ENCODE results near the gene CAPN5. TPM values are rescaled to one million over a fixed set of nuclear protein-coding genes. Genes with fewer than 3 reads are reported as not detected.

CAPN5 gene
- total and polyA plus RNA-seq, 2 of the 8 experiments (the other 6 are each of a cell fraction or from before 2014, with no cell fraction given), result 21.5 to 22.4 TPM

DNA sequence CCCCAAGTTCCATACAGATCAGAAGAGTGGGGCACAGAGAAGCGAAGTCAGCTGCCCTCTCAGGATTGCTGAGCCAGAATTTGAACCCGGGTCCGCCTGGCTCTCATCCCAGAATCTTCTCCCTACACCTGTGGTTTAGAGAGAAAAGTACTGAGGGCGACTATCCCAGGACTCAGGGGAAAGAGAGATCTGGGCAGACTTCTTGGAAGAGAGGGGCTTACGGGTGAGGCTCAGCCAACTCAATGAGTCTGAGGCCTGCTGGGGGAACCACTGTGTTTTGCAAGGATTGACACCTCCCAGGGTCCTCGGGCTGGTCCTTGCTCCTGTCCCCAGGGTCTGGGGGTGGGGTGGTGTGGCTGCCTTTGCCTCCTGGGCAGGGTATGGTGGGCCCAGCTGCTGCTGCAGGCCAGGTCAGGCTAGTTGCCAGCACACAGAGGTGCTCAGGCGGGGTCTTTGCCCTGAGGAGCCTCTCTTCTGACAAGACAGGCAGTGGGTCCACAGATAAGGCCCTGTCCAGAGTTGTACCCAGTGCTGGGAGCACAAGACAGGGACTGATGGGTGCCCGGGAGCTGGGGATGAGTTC lies 1.2 kb downstream of the CAPN5 start:
- Histone ChIP-seq H3K56ac (replicated peaks; ENCODE audit: insufficient read length, low read depth, low read length) (no peak overlapping the region), H3K23ac (ENCODE audit: insufficient read length) (no peak overlapping the region), H3K14ac (ENCODE audit: insufficient read length) (no peak overlapping the region), H4K8ac (ENCODE audit: extremely low read depth, insufficient read depth, low read length) (no peak overlapping the region), H3K9ac (replicated peaks in 1 of 4; ENCODE audit: extremely low read depth in 1 of 4, low read depth in 3 of 4, low read length in 3 of 4) (no peak overlapping the region), H3K36me3 (ENCODE audit: control insufficient read depth in 2 of 4, insufficient read depth in 4 of 4, low read length in 3 of 4) (no peaks in the 10 kb centered on the region), H2AK5ac (ENCODE audit: low read depth, low read length) (peak overlapping the region; percentile 40; the same call in 1 of the 2 replicates), H3K18ac (ENCODE audit: extremely low read depth, low read length) (peak overlapping the region; percentile 78; the same call in 1 of the 2 replicates), H2BK120ac (replicated peaks; ENCODE audit: low read depth, low read length) (no peak overlapping the region), H3K4me1 (replicated peaks in 1 of 4; ENCODE audit: control insufficient read depth in 3 of 4, insufficient read depth in 4 of 4, low read length in 3 of 4) (peaks cover 0 to 7% (median under 1%) of the 10 kb centered on the region in 4 experiments; a peak in 5 of 7 replicates), H3K9me3 (ENCODE audit: insufficient read depth in 2 of 2, low read depth in 1 of 2, low read length in 1 of 2) (no peaks in the 10 kb centered on the region), H2BK12ac (ENCODE audit: low read depth, low read length) (no peak overlapping the region), H4K20me1 (replicated peaks in 1 of 2; ENCODE audit: control insufficient read depth in 1 of 2, insufficient read depth in 2 of 2, low read length in 2 of 2) (peaks cover 0 to 2% of the 10 kb centered on the region in 2 experiments), H3K79me2 (ENCODE audit: control insufficient read depth in 1 of 2, insufficient read depth in 2 of 2, low read length in 2 of 2) (no peaks in the 10 kb centered on the region), H3K79me1 (ENCODE audit: low read depth, low read length) (no peaks in the 10 kb centered on the region; the same call in 1 of the 2 replicates), H4K91ac (replicated peaks; ENCODE audit: insufficient read length, low read length) (peak overlapping the region; percentile 20), H4K5ac (ENCODE audit: insufficient read length, low read depth, low read length) (no peak overlapping the region), H3K27me3 (replicated peaks in 1 of 4; ENCODE audit: control insufficient read depth in 3 of 4, extremely low read depth in 1 of 4, insufficient read depth in 3 of 4, low read length in 3 of 4) (peaks cover 0 to 3% (median 0%) of the 10 kb centered on the region in 4 experiments; a peak in 3 of 7 replicates), H2BK20ac (ENCODE audit: low read length) (no peak overlapping the region), H3K23me2 (ENCODE audit: low read depth, low read length) (peaks cover 13% of the 10 kb centered on the region), H2BK5ac (ENCODE audit: low read depth, low read length) (no peak overlapping the region), H2AFZ (ENCODE audit: low read length) (no peak overlapping the region), H3K27ac (ENCODE audit: low read depth, low read length) (no peak overlapping the region), H3K4ac (replicated peaks; ENCODE audit: insufficient read length, low read depth, low read length) (no peak overlapping the region), H2BK15ac (ENCODE audit: low read length) (no peak overlapping the region), H3K4me2 (ENCODE audit: insufficient read depth in 1 of 2, low read depth in 2 of 2, low read length in 2 of 2) (peak overlapping the region; percentile 90 to 97), H3K4me3 (ENCODE audit: extremely low read depth in 1 of 4, insufficient read depth in 2 of 4, low read depth in 3 of 4, low read length in 4 of 4) (peak overlapping the region; percentile 35 to 89 (median 50); a peak in 5 of 8 replicates)
- 90% methylated on average over 7 of the region's 8 CpGs; no CpG with 5 or more reads in 1 of the 2 experiments for WGBS, 2 experiments (ENCODE audit: extremely low coverage in 1 of 2, insufficient coverage in 1 of 2, insufficient read length in 1 of 2, insufficient replicate concordance in 2 of 2, low coverage in 1 of 2, low lambda C conversion rate in 2 of 2, missing lambda C conversion rate in 1 of 2)
- no peak for FAIRE-seq
- DNase-seq (ENCODE audit: low read depth in 1 of 2, low spot score in 2 of 2), result no peak
- CTCF ChIA-PET (ENCODE audit: partially characterized antibody), result interaction anchor here (1.2 to 2.1 kb wide), 3 partner anchors 23 to 45 kb away, joined by 5 to 9 read pairs (median 7); no protein-coding TSS in a partner anchor
- POLR2A ChIA-PET (ENCODE audit: partially characterized antibody), result no interaction called here
- TF ChIP-seq SUZ12 (IDR thresholded peaks at IDR 0.05; ENCODE audit: low read length), result no peak
- no peak for TF ChIP-seq RAD21 (IDR thresholded peaks at IDR 0.05 in 1 of 2, conservative IDR thresholded peaks at IDR 0.05 in 1 of 2; ENCODE audit: low read depth in 2 of 2, low read length in 2 of 2)
- no peak for TF ChIP-seq HDAC2 (IDR thresholded peaks at IDR 0.05; ENCODE audit: borderline replicate concordance in 1 of 2, low read depth in 2 of 2, low read length in 2 of 2)
- TF ChIP-seq SIN3A (conservative IDR thresholded peaks at IDR 0.05 in 1 of 2, IDR thresholded peaks at IDR 0.05 in 1 of 2; ENCODE audit: low read depth in 1 of 2, low read length in 2 of 2), result no peak
- no peak for TF ChIP-seq EP300 (IDR thresholded peaks at IDR 0.05; ENCODE audit: borderline replicate concordance in 1 of 2, low read depth in 2 of 2, low read length in 2 of 2)
- TF ChIP-seq FOSL1 (IDR thresholded peaks at IDR 0.05; ENCODE audit: insufficient read depth, low read depth, low read length), result no peak
- no peak for TF ChIP-seq RNF2 (IDR thresholded peaks at IDR 0.05; ENCODE audit: borderline replicate concordance, low read depth, low read length, missing control alignments, poor library complexity, severe bottlenecking)
- no peak for TF ChIP-seq EGR1 (IDR thresholded peaks at IDR 0.05; ENCODE audit: borderline replicate concordance, low read depth, low read length)
- TF ChIP-seq SIRT6 (IDR thresholded peaks at IDR 0.05; ENCODE audit: low read length), result no peak
- no peak for TF ChIP-seq SRF (IDR thresholded peaks at IDR 0.05; ENCODE audit: low read depth, low read length)
- no peak for TF ChIP-seq KDM4A (IDR thresholded peaks at IDR 0.05; ENCODE audit: low read depth, low read length, severe bottlenecking)
